Hair follicular keratinocyte (primary cell): ENCODE data around the gene PNPO. TPM values are rescaled to one million over a fixed set of nuclear protein-coding genes. Genes with fewer than 3 reads are reported as not detected.

Experiments
- total RNA-seq: library from RNA; depleted of rRNA; stranded (reverse); fragments of >200 nt; gene quantifications from 2 replicates; pipeline ENCODE4 v1.2.3, GENCODE V29; 2015

Gene PNPO
- 50.2 and 69.3 TPM in 2 replicates for total RNA-seq

DNA sequence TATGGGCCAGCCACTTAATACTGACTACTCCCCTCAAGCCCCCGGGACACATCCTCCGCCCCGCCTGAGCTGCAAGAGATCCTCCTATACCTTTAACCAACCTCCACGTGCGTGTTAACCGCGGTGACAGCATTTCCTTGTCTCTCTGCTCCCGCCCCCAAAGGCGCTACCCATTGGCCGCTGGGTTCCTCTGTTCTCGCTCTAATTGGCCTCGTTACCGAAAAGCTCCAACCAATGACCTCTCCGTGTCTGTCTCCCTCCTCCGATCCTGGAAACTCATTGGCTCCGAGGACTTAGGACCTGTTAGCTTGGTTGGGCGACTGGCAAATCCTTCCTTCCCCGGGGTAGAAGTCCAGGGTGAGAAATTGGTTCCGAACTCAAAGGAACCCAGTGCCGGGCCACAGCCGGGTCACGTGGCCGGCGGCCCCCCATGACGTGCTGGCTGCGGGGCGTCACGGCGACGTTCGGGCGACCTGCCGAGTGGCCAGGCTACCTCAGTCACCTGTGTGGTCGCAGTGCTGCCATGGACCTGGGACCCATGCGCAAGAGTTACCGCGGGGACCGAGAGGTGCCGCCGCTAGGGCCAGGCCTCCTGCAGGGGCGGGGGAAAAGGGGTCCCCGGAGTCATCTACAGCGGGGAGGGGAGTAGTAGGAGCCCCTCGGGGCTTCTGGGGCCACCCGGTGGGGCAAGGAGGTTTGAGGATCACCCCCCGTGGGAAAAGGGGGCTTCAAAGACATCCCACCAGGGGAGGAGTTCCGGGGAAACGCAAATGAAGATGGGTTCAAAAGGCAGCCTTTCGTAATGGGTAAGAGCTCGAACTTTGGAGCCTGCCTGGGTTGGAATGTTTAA lies at the start of gene PNPO:
Gene PNPO, plus strand, starts transcription at position 326 of the 850 bp plus-strand sequence. Its CDS starts 105 bp downstream, at position 431.

DNA sequence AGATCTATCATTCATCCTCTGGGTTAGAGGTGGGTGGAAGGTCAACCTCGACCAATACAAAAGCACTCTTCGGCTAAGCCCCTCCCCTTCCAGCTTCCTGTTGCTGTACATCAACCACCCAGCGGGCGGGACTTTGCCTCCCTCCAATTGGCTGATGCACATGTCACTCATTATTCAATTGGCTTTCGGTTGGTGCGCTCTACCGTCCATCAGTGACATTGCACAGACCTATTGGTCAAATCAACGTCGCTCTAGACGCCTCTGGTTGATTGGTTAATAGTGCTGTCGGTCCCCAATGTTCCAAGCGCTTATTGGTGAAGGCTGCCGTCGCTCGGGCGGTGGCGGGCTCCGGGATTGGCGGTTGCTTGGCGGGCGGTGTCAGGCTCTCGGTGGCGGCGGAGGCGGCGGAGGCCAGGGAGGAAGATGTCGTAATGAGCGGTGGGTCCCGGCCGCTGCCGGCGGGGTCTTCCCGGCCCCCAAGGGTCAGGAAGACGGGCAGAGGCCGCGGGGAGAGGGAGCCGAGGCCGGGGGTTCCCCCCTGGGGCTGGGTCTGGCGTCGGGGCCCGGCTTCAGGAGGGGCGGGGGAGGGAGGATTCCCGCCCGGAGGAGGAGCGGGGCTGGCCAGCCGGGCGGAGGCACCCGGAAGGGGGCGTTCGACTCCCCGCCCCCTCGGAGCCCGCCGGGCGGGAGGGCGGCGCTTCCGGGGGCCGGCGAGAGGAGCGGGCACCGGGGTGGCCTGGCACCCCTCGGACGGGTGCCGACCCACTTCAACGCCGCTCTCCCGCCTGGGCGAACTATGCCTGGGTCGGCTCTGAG lies 45.3 kb upstream of the PNPO start, which contains the start of gene SP2:
Gene SP2, plus strand, starts transcription at position 381 of the 816 bp plus-strand sequence. Its CDS starts 51 bp downstream, at position 432.

GRCh38 chr17:47957591-47958490 lies 16.5 kb downstream of the PNPO start, which contains the start of gene PRR15L:
PRR15L (minus strand) TSS chr17:47957883; CDS start chr17:47953234, 4,649 bp downstream.

GRCh38 chr17:47970725-47971499 lies 29.5 kb downstream of the PNPO start, which contains the start of gene CDK5RAP3:
CDK5RAP3 (plus strand) TSS chr17:47971113; CDS start chr17:47971147, 34 bp downstream.

Other genes with a start within 250 kb of the PNPO start
- gene TBKBP1, start 247.4 kb upstream of the PNPO start, total RNA-seq: 3.9 and 7.0 TPM in 2 replicates
- not detected in 2 replicates for gene TBX21, start 208.3 kb upstream of the PNPO start, total RNA-seq
- gene OSBPL7, start 119.8 kb upstream of the PNPO start, total RNA-seq: 0.76 and 9.8 TPM in 2 replicates
- gene MRPL10, start 110.0 kb upstream of the PNPO start, total RNA-seq: 38.5 and 46.5 TPM in 2 replicates
- gene LRRC46, start 109.9 kb upstream of the PNPO start, total RNA-seq: not detected in 2 replicates
- 33.9 and 41.2 TPM in 2 replicates for gene SCRN2, start 100.3 kb upstream of the PNPO start, total RNA-seq
- 2.3 and 2.5 TPM in 2 replicates for gene SP6, start 90.4 kb upstream of the PNPO start, total RNA-seq
- gene SP2, start 45.3 kb upstream of the PNPO start, total RNA-seq: 1.3 and 2.7 TPM in 2 replicates
- gene PRR15L, start 16.3 kb downstream of the PNPO start, total RNA-seq: not detected in 2 replicates
- gene CDK5RAP3, start 29.5 kb downstream of the PNPO start, total RNA-seq: 50.8 and 66.1 TPM in 2 replicates
- 16.6 and 26.8 TPM in 2 replicates for gene COPZ2, start 96.2 kb downstream of the PNPO start, total RNA-seq
- gene NFE2L1, start 106.8 kb downstream of the PNPO start, total RNA-seq: 74.7 and 142 TPM in 2 replicates
- gene CBX1, start 159.9 kb downstream of the PNPO start, total RNA-seq: 47.1 and 66.8 TPM in 2 replicates
- gene SNX11, start 166.2 kb downstream of the PNPO start, total RNA-seq: 19.0 and 23.7 TPM in 2 replicates